KOPT-K1 (cell line): Measurements from ENCODE around the gene RNF215.
A peak's percentile ranks its signal among the peaks of the same experiment; 100 is the strongest.
"Not testable (repeated sequence)": the region's sequence is repeated elsewhere in the genome, so short reads cannot be mapped to it uniquely, and the experiment has no call there.

Experiments
- H3K27ac ChIP-seq: fragments of 200-600 bp; sonication (generic); 2 replicates; pipeline ENCODE4 v1.5.1; 2016; ENCODE audit warnings: antibody characterized with exemption, mild to moderate bottlenecking, low read depth, low read length; ENCODE audit not compliant: poor library complexity, severe bottlenecking
- H3K36me3 ChIP-seq: fragments of 200-600 bp; sonication (generic); 2 replicates; pipeline ENCODE4 v1.5.1; 2017; ENCODE audit warnings: antibody characterized with exemption, mild to moderate bottlenecking, low read length, moderate library complexity; ENCODE audit not compliant: insufficient read depth
- H3K9me3 ChIP-seq: fragments of 200-600 bp; sonication (generic); 2 replicates; pipeline ENCODE4 v1.5.1; 2017; ENCODE audit warnings: antibody characterized with exemption, low read length, mild to moderate bottlenecking; ENCODE audit not compliant: insufficient read depth, poor library complexity, severe bottlenecking

Gene RNF215

GRCh38 chr22:30408388-30409102 is 21.3 kb upstream of the RNF215 start:
- H3K36me3 ChIP-seq, result peaks cover 76% of the 10 kb centered on the region
- H3K27ac ChIP-seq, result no peak overlapping the region
- H3K9me3 ChIP-seq, result no peaks in the 10 kb centered on the region

- H3K9me3 ChIP-seq, result no peaks in the 10 kb centered on the region
- H3K27ac ChIP-seq, result no peak overlapping the region
- peaks cover 55% of the 10 kb centered on the region for H3K36me3 ChIP-seq
These were observed 19.2 kb upstream of the RNF215 start for GRCh38 chr22:30406400-30406799.

- H3K27ac ChIP-seq, result no peak overlapping the region
- no peaks in the 10 kb centered on the region for H3K9me3 ChIP-seq
- H3K36me3 ChIP-seq, result peaks cover 48% of the 10 kb centered on the region
These were observed 18.5 kb upstream of the RNF215 start for GRCh38 chr22:30405731-30406130.

- no peaks in the 10 kb centered on the region for H3K9me3 ChIP-seq
- peaks cover 34% of the 10 kb centered on the region for H3K36me3 ChIP-seq
- no peak overlapping the region for H3K27ac ChIP-seq
These were observed 17.1 kb upstream of the RNF215 start for GRCh38 chr22:30404307-30404706.

GRCh38 chr22:30402766-30403104 is 15.5 kb upstream of the RNF215 start:
- H3K36me3 ChIP-seq, result peaks cover 19% of the 10 kb centered on the region
- H3K9me3 ChIP-seq, H3K27ac ChIP-seq: not testable (repeated sequence)

GRCh38 chr22:30402028-30402765 is 15.0 kb upstream of the RNF215 start:
- Histone ChIP-seq H3K36me3 (peaks cover 13% of the 10 kb centered on the region), H3K9me3 (no peaks in the 10 kb centered on the region), H3K27ac (no peak overlapping the region)

- not testable (repeated sequence) for H3K36me3 ChIP-seq, H3K27ac ChIP-seq, H3K9me3 ChIP-seq
These were observed 13.8 kb upstream of the RNF215 start for GRCh38 chr22:30401024-30401423.

GRCh38 chr22:30400159-30400558 is 12.9 kb upstream of the RNF215 start:
- H3K9me3 ChIP-seq, result no peaks in the 10 kb centered on the region
- H3K36me3 ChIP-seq, result no peaks in the 10 kb centered on the region
- no peak overlapping the region for H3K27ac ChIP-seq

- no peaks in the 10 kb centered on the region for H3K36me3 ChIP-seq
- H3K27ac ChIP-seq, result no peak overlapping the region
- no peaks in the 10 kb centered on the region for H3K9me3 ChIP-seq
These were observed 12.5 kb upstream of the RNF215 start for GRCh38 chr22:30399718-30400117.

GRCh38 chr22:30398685-30399680 is 11.8 kb upstream of the RNF215 start:
- Histone ChIP-seq H3K27ac (peak overlapping the region; percentile 36), H3K9me3 (no peaks in the 10 kb centered on the region), H3K36me3 (no peaks in the 10 kb centered on the region)

- Histone ChIP-seq H3K36me3 (no peaks in the 10 kb centered on the region), H3K27ac (peak overlapping the region; percentile 47), H3K9me3 (no peaks in the 10 kb centered on the region)
These were observed 10.7 kb upstream of the RNF215 start for GRCh38 chr22:30397656-30398635.

- H3K27ac ChIP-seq, result peak within 1 kb of the TSS; percentile 47
- H3K36me3 ChIP-seq, result no peaks in the 10 kb centered on the region
- H3K9me3 ChIP-seq, result no peaks in the 10 kb centered on the region
These were observed 9.9 kb upstream of the RNF215 start, which contains the start of gene SEC14L2 for GRCh38 chr22:30396871-30397655. Gene SEC14L2 (plus strand): TSS chr22:30397018. CDS start chr22:30397117, 99 bp downstream.

GRCh38 chr22:30393885-30394284 is 6.7 kb upstream of the RNF215 start:
- no peaks in the 10 kb centered on the region for H3K36me3 ChIP-seq

More at GRCh38 chr22:30393885-30394284, 6.7 kb upstream of the RNF215 start:
- peaks cover 5% of the 10 kb centered on the region for H3K9me3 ChIP-seq
- H3K27ac ChIP-seq, result no peak overlapping the region
